Measurements from ENCODE around the gene TMSB10.
"Not testable (repeated sequence)": the region's sequence is repeated elsewhere in the genome, so short reads cannot be mapped to it uniquely, and the experiment has no call there.

The TMSB10 gene

DNA sequence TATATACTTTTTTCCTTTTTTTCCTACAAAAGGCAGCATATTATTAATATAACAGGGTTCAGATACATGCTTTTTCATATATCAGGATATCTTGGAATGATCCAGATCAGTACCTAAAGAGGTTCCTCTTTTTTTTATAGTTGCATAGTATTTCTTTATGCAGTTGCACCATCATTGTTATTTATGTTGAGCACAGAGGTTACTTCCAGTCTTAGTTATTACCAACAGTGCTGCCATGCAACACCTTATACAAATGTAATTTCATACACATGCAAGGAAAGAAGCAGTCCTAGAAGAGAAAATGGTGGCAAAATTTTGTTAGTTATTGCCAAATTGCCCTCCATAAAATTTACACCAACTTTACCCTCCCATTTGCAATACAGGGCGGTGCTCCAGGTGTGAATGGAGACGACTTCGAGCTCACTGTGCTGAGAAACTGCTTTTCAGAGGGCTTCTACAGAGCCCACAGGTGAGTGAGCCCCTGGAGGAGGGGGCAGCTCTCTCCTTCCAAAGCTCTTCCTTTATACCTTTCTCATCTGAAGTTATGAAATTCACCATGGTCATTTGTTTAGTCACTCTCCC, 35.5 kb downstream of the TMSB10 start:
- DNase-seq, result peak; percentile 33 to 69 (median 53)

DNA sequence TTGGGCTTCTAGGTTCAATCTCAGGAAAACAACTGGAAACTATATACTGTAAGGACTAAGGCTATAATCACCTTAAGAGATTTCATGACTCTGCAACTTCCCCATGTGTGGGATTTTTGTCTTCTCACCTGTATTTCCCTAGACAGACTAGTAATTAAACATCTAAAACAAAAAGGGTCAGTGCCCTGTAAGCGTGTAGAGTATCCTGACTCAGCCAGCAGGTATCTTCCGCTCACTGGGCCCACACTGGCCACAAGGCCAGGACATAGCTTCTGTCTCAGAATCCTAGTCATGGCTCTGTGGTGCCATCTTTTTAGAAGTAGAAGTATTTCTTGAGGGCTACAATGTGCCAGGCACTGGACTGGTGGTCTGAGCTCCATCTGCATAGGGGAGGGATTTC, 36.7 kb downstream of the TMSB10 start:
- DNase-seq, result no peak

DNA sequence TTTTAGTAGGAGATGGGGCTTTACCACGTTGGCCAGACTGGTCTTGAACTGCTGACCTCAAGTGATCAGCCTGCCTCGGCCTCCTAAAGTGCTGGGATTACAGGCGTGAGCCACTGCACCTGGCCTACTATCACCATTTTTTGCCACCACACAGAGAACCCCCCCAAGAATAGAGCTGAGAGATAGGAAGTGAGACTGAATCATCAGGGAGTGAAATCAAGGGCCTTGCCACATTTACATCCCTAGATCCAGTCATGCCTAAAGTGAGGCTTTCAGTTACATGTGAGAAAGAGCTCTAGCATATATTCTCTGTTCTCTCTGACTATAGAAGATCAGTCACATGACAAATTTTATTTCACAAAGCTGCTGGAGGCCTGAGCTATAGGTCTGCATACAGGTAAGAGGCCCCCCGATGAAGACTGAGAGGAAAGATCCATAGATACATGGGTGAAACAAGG, 37.5 kb downstream of the TMSB10 start:
- peak; percentile 55 to 71 (median 68) for DNase-seq

DNA sequence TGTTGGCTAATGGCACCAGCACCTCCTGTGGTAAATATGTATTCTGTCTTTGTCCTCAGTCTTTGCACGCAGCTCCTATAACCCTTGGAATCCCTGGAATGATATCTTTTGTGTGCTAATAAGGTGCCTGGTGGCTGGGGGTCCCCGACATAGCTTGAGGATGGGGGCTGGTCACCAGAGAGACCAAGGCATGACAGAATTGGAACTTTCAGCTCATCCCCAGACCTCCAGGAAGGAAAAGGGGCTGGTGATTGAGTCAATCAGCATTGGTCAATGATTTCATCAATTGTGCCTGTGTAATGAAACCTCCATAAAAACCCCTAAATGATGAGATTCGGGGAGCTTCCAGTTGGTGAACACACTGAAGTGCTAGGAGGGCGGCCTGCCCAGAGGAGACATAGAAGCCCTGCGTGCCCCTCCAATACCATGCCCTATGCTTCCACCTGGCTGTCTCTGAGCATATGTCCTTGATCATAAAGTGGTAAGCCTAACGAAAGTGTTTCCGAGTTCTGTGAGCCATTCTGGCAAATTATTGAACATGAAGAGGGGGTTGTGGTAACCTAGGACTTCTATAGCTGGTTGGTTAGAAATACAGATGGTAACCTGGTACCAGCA, 38.9 kb downstream of the TMSB10 start:
- peak in 2 of 3 donors; percentile 25 to 53 for DNase-seq

DNA sequence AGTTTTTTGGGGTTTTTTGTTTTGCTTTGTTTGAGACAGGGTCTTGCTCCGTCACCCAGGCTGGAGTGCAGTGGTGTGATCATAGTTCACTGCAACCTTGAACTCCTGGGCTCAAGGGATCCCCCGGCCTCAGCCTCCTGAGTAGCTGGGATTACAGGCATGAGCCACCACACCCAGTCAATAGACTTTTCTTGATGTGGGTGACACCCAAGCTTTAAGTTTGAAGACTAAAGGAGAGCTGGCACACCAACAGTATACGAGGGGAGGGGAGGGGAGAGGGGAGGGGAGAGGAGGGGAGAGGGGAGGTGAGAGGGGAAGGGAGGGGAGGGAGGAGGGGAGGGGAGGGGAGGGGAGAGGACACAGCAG, 40.4 kb downstream of the TMSB10 start:
- DNase-seq, result not testable (repeated sequence)

DNA sequence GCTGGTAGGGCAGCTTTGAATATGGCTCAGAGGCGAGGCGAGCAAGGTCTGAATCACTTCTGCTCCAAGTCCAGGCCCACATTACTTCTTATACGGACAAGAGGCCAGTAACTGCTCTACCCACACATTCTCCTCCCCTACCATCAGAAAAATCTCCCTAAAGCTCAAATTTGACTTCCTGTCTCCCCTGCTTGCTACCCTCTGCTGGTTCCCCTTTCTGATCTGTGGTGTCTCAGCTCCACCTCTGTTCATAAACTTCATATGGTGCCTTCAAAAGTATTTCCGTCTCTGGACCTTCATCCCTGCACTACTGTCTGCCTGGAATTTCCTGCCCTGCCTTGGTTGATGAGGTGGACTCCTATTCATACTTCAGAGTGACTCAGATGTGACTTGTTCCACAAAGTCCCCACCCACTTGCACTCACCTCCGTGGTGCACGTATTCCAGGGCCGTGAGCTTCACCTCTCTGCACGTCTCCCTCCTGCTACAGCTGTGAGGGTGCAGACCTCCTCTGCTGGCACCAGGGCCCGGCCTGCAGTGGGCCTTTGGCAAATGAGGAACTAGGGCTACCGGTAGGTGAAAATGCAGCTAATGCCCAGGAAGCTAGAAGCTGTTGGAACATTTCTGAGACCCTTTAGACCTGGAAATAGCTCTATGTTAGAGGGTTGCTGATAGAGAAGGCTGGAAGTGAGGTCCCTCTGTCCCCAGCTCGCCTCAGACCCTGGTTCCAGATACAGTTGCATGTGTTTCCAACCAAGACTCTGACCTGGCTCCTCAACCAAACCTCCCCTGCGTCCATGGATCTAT, 41.0 kb downstream of the TMSB10 start:
- peak; percentile 89 to 95 (median 93) for DNase-seq

DNA sequence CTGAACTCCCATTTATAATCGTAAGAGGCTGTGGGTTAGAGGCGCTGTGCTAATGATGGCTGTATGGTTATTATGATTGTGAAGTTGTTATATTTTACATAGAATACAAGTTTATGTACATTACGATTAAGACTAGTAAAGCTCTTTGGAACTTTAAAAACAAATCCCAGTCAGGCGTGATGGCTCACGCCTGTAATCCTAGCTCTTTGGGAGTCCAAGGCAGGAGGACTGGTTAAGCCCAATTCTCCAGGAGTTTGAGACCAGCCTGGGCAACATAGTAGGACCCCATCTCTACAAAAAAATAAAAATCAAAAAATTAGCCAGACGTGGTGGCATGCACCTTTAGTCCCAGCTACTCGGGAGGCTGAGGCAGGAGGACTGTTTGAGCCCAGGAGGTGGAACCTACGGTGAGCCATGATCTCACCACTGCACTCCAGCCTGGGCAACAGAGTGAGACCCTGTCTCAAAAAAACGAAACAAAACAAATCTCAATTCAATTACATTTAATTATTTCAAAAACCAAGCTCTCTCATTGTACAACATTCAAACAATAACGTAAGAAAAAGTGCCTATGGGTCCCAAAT, 41.6 kb downstream of the TMSB10 start:
- DNase-seq, result no peak

DNA sequence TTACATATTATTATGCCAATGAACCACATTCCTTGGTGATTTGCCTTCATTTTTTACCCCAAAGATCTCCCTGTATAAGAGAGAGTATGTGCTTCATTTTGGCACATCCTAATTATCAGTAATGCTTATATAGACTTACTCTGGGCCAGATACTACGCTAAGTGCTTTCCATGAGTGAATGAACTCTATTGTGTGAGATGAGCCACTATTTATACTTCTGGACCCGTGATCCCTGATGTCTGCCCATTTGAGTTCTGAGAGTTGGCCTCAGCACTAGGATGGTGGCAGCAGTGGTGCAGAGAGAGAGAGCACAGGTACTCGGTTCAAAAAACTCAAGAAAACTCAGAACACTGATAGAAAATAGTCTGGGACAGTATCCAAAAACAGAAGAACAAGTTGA, 48.1 kb downstream of the TMSB10 start:
- DNase-seq, result no peak

DNA sequence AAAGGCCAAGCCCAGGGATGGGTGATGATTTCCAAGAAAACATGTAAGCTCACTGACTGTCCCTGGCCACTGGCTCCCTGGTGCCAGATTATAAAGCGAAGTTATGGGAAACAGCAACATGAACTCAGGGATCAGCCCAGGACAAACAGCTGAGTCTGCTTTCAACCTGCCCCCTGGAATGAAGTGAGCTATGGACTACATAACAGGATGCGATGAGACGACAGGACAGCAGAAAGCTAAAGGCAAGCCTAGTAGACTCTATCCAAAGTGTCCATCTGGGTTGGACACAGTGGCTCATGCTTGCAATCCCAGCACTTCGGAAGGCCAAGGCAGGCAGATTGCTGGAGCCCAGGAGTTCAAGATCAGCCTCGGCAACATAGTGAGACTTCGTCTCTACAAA, 48.9 kb downstream of the TMSB10 start:
- DNase-seq, result no peak
